HG02943 (cell line): ENCODE data around the gene RNU1-4.
"Not testable (repeated sequence)": the region's sequence is repeated elsewhere in the genome, so short reads cannot be mapped to it uniquely, and the experiment has no call there.

Experiments
- ATAC-seq: cut with Tn5 transposase; IDR thresholded peaks from one replicate; pipeline ENCODE4 v1.9.1; 2021; ENCODE audit warnings: mild to moderate bottlenecking, low read depth, moderate library complexity; ENCODE audit not compliant: unreplicated experiment

Gene RNU1-4

DNA sequence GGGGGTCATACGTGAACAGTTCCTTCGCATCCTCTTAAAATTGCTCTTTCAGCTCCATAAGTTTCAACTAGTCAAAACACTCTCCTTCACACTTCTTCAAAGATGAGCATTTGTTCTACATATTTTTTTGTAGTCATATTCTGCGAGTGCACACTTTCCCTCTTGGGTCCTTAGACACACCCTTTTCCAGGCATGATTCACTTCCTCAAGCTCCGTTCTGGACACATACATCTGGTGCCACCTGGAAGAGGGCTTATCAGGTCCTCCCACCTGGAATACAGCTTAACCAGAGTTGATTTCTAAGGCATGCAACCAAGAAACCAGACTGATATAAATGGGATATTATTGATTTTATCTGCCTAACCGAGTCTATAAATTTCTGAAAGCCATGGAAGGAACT lies 47.4 kb downstream of the RNU1-4 start:
- ATAC-seq, result not testable (repeated sequence)
